Heart left ventricle (tissue), 16 donors: ENCODE measurements around the gene IFITM2. TPM values are rescaled to one million over a fixed set of nuclear protein-coding genes. Genes with fewer than 3 reads are reported as not detected.

Experiments
- ATAC-seq, 4 donors: fragments of 200-7000 bp; cut with Tn5 transposase; one replicate each; pipeline ENCODE4 v1.9.1; 2020 to 2022; ENCODE audit warnings: moderate library complexity in 4 of 4, mild to moderate bottlenecking in 3 of 4, moderate number of reproducible peaks in 1 of 4
- DNase-seq, 5 donors: peaks; one replicate each; pipeline ENCODE4 v3.0.0-alpha.2; 2020
- H3K27ac ChIP-seq, 12 donors: fragments of 200-600 bp; sonication (generic) in 4 of 12; one replicate each; pipeline versions ENCODE4 v1.5.0 to v1.8.0; 2016 to 2022; ENCODE audit warnings: mild to moderate bottlenecking in 2 of 12
- H3K27me3 ChIP-seq, 9 donors: fragments of 200-600 bp; sonication (generic) in 2 of 9; one replicate each; pipeline versions ENCODE4 v1.5.1 to v1.8.0; 2016 to 2022; ENCODE audit warnings: mild to moderate bottlenecking in 3 of 9
- H3K36me3 ChIP-seq, 9 donors: fragments of 200-600 bp; sonication (generic) in 2 of 9; one replicate each; pipeline versions ENCODE4 v1.5.0 to v1.8.0; 2018 to 2022; ENCODE audit warnings: mild to moderate bottlenecking in 2 of 9
- H3K4me1 ChIP-seq, 12 donors: fragments of 200-600 bp; sonication (generic) in 4 of 12; one replicate each; pipeline versions ENCODE4 v1.5.0 to v1.8.0; 2016 to 2022; ENCODE audit warnings: mild to moderate bottlenecking in 3 of 12
- H3K4me3 ChIP-seq, 12 donors: fragments of 200-600 bp; sonication (generic) in 4 of 12; one replicate each; pipeline versions ENCODE4 v1.5.0 to v1.8.0; 2017 to 2022; ENCODE audit warnings: mild to moderate bottlenecking in 9 of 12, moderate library complexity in 4 of 12
- H3K9me3 ChIP-seq, 12 donors: fragments of 200-600 bp; sonication (generic) in 4 of 12; one replicate each; pipeline versions ENCODE4 v1.5.0 to v1.8.0; 2016 to 2022; ENCODE audit warnings: mild to moderate bottlenecking in 1 of 12
- POLR2A ChIP-seq, 2 donors: fragments of 450-650 bp; IDR thresholded peaks; one replicate each; pipeline ENCODE4 v1.6.1; 2017; ENCODE audit warnings: antibody characterized with exemption in 2 of 2, mild to moderate bottlenecking in 2 of 2, moderate library complexity in 2 of 2
- WGBS, 4 donors: extraction: QIAGEN DNeasy Blood & Tissue Kit in 2 of 4; methylation state at CpG; one replicate each; pipeline versions ENCODE4 v1.1.5 to v1.1.7; 2013 to 2018; 5-methylcytosine and 5-hydroxymethylcytosine counted together
- intact Hi-C, 10 donors: fragments of 100-400 bp; cut with DNase I; formaldehyde crosslinking; loops; one replicate each; pipeline versions ENCODE4 v1.11.1 to v1.14.2; 2022
- polyA plus RNA-seq, 2 donors: library from polyadenylated mRNA; stranded (reverse); fragments of 200-250 nt; gene quantifications; one replicate each; pipeline ENCODE4 v1.2.3, GENCODE V29; 2013
- total RNA-seq, 9 donors: library from RNA; depleted of rRNA in 2 of 9; stranded (reverse); fragments of >200 nt in 2 of 9; fragmentation: NEBNext Ultra II Directional in 3 of 9; extraction: Animal tissue kit (Norgen Biotek cat#: 25700) in 3 of 9; gene quantifications; one replicate each; pipeline versions ENCODE4 v1.1.0 to v1.2.4, GENCODE V29; 2016 to 2023
- TF ChIP-seq, protein P1 (sequence below), 12 donors: fragments of 200-600 bp; sonication (generic) in 4 of 12; IDR thresholded peaks; one replicate each; pipeline versions ENCODE4 v1.5.0 to v1.8.0; 2018 to 2022; ENCODE audit warnings: antibody characterized with exemption in 12 of 12, mild to moderate bottlenecking in 5 of 12
- donor health status: ischemic (EF 13 %, LVEDD 7.1; RV severe dilation, severe dysfunction).
- donor health status: healthy with polysubstance abuse.
- donor health status: DM: no; HTN: yes; CAD: no.
- donor health status: DM: no; HTN: no; CAD: no.
- donor health status: ischemic (EF 25% LVEDD 6.9; RV normal size, moderate dysfunction).
- donor health status: ischemic (EF 25% LVEDD 5.7; RV mildly dilated, moderate dysfunction).
- donor health status: healthy.
- donor health status: DM: yes; HTN: yes; CAD: no.
- donor health status: ischemic (EF 35%, LVEDD 5.7; RV mildly dilated, moderate dysfunction).
- donor health status: nonischemic (EF 11% LVEDD 7.7; RV severe dilation, severe dysfunction).
- donor health status: DM: yes; HTN: yes; CAD: no.
- donor health status: PGD.
- donor health status: ischemic (EF 29% LVEDD 5.4; RV normal size, mild dysfunction).
- donor health status: nonischemic (EF 23%, LVEDD 6.1; RV moderate dilation, normal function).

Gene IFITM2
- total and polyA plus RNA-seq, 11 donors: 116 to 501 (median 154) TPM

DNA sequence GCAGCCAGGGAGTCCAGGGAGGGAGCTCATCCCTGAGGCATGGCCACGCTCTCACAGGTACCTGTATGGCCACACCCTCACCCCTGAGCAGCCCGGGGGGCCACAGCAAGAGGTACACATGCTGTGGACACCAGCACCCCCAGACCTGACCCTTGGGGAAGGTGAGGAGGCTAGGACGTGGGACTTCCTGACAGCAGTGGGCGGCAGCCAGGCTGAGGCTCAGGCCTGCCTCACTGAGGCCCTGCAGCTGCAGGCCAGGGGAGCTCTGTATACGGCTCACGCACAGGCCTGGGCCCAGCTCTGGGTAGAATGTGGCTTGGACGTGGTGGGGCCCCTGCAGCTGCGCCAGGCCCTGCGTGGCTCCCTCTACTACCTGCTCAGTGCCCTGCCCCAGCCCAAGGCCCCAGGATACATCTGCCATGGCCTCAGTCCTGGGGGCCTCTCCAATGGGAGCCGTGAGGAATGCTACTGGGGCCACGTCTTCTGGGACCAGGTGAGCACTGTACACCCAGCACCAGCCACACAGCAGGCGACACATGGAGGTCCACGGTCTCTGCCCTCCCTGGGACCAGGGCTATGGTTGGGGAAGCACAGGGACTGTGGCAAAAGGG lies 16.9 kb upstream of the IFITM2 start:
- ATAC-seq: no peak

DNA sequence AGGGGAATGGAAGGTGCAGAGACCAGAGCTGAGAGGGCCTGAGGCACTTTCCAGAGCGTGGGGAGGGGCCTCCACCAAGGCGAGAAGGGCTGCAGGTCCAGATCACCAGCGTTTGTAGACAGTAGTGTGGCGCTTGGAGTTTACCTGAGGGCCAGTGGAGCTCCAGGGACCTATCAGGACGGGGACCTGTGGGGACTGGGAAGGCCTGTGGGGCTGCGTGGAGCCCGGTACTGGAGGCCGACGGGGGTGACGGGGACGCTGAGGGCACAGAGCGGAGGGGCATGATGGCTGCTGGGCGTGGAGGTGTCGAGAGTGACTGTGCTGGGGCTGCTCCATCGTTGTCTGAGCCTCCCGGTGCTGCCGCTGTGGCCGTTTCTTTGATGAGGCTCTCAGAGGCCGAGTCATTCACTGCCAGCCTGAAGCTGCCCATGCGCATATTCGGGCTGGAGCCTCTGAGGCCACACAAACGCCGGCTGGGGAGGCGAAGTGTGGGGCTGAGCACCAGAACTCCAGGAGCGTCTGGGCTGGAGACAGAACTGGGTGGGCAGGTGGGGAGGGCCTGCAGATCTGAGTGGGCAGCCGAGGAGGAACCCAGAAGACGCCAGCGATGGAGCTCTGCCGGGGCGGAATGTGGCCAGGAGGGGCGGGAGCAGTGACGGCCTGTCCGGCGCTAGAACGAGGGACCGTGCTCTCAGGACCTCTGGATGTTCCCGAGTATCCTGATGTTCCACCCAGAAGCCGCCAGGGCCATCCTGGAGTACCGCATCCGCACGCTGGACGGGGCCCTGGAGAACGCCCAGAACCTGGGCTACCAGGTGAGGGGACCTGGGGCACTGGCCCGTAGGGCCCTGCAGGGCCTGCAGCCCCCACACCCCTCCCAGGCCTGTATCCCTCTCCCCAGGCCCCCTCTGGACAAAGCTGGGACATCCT lies 16.1 kb upstream of the IFITM2 start:
- H3K27me3 ChIP-seq: peaks cover 0 to 13% (median 5%) of the 10 kb centered on the region in 9 donors
- peaks cover 0 to 9% (median 0%) of the 10 kb centered on the region in 9 donors for H3K36me3 ChIP-seq
- ATAC-seq (no peak), DNase-seq (peak in 3 of 5 donors; percentile 14 to 54 (median 23))
- peaks cover 0 to 24% (median 12%) of the 10 kb centered on the region in 12 donors for H3K4me1 ChIP-seq
- TF ChIP-seq POLR2A (IDR thresholded peaks at IDR 0.05): no peak
- TF ChIP-seq, protein P1, sequence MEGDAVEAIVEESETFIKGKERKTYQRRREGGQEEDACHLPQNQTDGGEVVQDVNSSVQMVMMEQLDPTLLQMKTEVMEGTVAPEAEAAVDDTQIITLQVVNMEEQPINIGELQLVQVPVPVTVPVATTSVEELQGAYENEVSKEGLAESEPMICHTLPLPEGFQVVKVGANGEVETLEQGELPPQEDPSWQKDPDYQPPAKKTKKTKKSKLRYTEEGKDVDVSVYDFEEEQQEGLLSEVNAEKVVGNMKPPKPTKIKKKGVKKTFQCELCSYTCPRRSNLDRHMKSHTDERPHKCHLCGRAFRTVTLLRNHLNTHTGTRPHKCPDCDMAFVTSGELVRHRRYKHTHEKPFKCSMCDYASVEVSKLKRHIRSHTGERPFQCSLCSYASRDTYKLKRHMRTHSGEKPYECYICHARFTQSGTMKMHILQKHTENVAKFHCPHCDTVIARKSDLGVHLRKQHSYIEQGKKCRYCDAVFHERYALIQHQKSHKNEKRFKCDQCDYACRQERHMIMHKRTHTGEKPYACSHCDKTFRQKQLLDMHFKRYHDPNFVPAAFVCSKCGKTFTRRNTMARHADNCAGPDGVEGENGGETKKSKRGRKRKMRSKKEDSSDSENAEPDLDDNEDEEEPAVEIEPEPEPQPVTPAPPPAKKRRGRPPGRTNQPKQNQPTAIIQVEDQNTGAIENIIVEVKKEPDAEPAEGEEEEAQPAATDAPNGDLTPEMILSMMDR (IDR thresholded peaks at IDR 0.05): no peak
- no peak overlapping the region for H3K27ac ChIP-seq
- no peaks in the 10 kb centered on the region for H3K9me3 ChIP-seq
- 88 to 91% (median 89%) methylated on average over 35 to 44 of the region's 44 CpGs for WGBS, 4 donors
- H3K4me3 ChIP-seq: no peak overlapping the region
- intact Hi-C loops: loop anchor here in 2 of 10 donors (5.0 to 10.0 kb wide), 2 partner anchors 39 to 87 kb away; partner anchors contain the start of genes BET1L (in 1 of the 2) and RIC8A (in 1 of the 2)

More for the DNA sequence above, 16.9 kb upstream of the IFITM2 start:
- no peak for TF ChIP-seq POLR2A (IDR thresholded peaks at IDR 0.05)
- TF ChIP-seq, protein P1 (IDR thresholded peaks at IDR 0.05): no peak
- 89 to 95% (median 93%) methylated on average over 5 to 13 of the region's 13 CpGs for WGBS, 4 donors
- Histone ChIP-seq H3K27me3 (peaks cover 0 to 20% (median 11%) of the 10 kb centered on the region in 9 donors), H3K36me3 (peaks cover 0 to 9% (median 0%) of the 10 kb centered on the region in 9 donors), H3K27ac (no peak overlapping the region), H3K9me3 (no peaks in the 10 kb centered on the region), H3K4me1 (peaks cover 0 to 24% (median 12%) of the 10 kb centered on the region in 12 donors), H3K4me3 (no peak overlapping the region)
- DNase-seq: peak in 2 of 5 donors; percentile 29 to 57
- intact Hi-C loops: loop anchor here in 2 of 10 donors (5.0 to 10.0 kb wide), 2 partner anchors 38 to 86 kb away; partner anchors contain the start of genes BET1L (in 1 of the 2) and RIC8A (in 1 of the 2)

DNA sequence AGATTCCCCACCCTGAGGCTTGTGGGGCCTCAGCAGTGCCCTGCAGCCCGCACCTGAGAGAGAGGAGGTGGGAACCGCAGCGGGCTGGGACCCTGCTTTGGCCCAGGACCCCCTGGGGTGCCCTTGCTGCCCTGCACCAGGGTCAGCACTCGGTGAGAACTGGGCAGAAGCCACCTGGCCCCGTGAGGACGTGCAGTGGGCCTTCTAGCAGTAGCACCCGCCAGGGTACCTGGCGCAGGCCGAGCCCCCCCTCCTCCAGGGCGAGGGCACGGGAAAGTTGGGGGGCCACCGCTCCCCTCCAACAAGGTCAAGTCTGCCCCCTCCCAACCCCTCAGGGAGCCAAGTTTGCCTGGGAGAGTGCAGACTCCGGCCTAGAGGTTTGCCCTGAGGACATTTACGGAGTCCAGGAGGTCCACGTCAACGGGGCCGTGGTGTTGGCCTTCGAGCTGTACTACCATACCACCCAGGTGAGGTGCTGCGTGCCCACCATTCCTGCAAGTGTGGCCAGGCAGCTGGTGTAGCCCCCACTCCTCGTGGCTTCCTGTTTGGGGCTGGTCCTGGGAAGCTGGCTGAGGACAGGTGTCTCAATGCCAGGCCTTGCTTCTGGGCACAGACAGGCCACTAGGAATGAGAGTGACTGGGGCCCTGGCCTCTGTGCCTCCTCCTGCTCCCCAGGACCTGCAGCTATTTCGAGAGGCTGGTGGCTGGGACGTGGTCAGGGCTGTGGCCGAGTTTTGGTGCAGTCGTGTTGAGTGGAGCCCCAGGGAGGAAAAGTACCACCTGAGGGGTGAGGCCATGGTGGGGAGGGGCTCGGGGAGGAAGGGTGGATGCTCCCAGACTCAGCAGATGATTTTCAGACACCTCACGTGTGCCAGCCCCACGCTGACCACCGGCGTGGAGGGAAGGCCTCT lies 15.2 kb upstream of the IFITM2 start:
- Histone ChIP-seq H3K36me3 (peaks cover 0 to 9% (median 0%) of the 10 kb centered on the region in 9 donors), H3K27me3 (peaks cover 0 to 8% (median 5%) of the 10 kb centered on the region in 9 donors), H3K4me3 (no peak overlapping the region), H3K27ac (no peak overlapping the region), H3K4me1 (peaks cover 0 to 28% (median 12%) of the 10 kb centered on the region in 12 donors), H3K9me3 (no peaks in the 10 kb centered on the region)
- DNase-seq (peak in 3 of 5 donors; percentile 24 to 49 (median 24)), ATAC-seq (no peak)
- intact Hi-C loops: loop anchor here in 2 of 10 donors (5.0 to 10.0 kb wide), 2 partner anchors 40 to 88 kb away; partner anchors contain the start of genes BET1L (in 1 of the 2) and RIC8A (in 1 of the 2)
- 84 to 95% (median 93%) methylated on average over 21 to 29 of the region's 29 CpGs for WGBS, 4 donors
- TF ChIP-seq POLR2A (IDR thresholded peaks at IDR 0.05): no peak
- TF ChIP-seq, protein P1 (IDR thresholded peaks at IDR 0.05): no peak
